Measurements from ENCODE around the gene LRRC32.

- TF ChIP-seq TAF1 (IDR thresholded peaks at IDR 0.05; ENCODE audit: borderline replicate concordance, low read depth, low read length) (no peak), POLR2A (IDR thresholded peaks at IDR 0.05; ENCODE audit: low read depth, low read length) (no peak)
These were observed 41.6 kb upstream of the LRRC32 start for GRCh38 chr11:76712125-76712524.
